ENCODE results near the gene MED15.

MED15 gene

DNA sequence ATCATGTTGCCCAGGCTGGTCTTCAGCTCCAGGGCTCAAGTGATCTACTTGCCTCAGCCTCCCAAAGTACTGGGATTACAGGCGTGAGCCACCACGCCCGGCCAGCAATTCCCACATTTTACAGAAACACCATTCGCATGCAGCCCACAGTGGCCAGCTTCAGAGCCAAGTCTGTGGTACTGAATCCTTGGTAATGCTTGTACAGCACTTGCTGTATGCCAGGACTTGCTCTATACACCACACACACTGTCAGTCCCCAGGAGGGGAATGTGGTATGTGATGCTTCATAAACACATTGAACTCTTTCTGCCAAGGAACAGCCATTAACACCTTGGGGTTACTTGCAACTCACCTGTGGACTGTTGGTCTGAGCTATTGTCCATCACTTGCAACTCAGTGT lies 119.4 kb downstream of the MED15 start:
- no peak for DNase-seq (ENCODE audit: low spot score)

DNA sequence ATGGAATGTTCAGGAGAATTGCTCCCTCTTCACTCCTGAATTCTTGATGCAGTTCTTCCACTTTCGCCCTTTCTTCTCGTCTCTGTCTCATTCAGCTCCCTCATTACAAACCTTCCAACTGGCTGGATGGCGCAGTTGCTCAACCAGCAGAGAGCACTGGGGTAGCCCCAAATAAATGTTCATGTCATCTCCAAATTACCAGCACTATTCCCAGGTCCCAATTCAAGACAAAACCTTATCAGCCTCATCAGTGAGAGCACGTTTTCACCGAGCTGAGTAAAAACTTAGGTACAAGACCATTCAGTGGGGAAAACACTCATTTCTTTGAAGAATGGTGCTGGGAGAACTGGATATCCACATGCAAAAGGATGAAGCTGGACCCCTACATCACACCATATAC lies 120.0 kb downstream of the MED15 start:
- no peak for DNase-seq (ENCODE audit: low spot score)

DNA sequence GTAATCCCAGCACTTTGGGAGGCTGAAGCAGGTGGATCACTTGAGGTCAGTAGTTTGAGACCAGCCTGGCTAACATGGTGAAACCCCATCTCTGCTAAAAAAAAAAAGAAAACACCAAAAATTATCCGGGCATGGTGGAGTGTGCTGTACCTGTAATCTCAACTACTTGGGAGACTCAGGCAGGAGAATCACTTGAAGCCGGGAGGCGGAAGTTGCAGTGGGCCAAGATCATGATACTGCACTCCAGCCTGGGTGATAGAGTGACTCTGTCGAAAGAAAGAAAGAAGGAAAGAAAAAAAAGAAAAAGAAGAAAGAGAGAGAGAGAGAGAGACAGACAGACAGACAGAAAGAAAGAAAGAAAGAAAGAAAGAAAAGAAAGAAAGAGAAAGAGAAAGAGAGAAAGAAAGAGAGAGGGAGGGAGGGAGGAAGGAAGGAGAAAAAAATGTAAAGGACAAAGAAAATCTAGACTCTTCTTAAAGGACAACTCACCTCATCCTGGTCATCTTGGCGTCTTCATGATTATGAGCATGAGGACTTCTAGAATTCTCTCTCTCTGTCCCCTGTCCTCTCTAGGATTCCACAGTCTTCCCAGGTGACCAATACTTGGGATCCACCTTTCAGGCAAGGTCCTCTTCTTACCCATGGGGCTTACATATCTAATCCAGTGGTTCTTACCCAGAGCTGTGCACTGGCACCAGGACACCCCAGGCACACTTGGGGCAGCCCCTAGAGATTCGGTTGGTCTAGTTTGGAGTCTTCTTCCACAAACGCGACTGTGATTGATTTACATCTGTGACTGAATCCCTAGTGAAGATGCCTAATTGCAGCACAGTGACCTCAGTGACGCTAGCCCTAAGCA lies 120.9 kb downstream of the MED15 start:
- DNase-seq (ENCODE audit: low spot score), result no peak

DNA sequence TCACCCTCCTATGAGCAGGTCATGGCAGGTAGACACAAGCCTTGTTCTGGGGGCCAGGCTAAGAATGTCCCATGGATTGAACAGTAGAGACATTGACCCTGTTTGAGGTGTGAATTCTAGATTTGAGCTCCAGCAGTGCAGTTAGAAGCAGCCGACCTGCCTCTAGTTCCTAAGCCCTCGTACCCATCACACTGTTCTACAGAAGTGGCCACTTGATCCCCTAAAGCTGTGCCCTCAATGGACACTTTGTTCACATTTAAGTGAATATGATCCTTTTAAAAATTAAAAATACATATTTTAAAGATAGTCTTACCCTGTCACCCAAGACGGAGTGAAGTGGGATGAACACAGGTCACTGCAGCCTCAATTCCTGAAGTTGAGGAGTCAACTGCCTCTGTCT lies 122.0 kb downstream of the MED15 start:
- DNase-seq (ENCODE audit: low spot score), result no peak

DNA sequence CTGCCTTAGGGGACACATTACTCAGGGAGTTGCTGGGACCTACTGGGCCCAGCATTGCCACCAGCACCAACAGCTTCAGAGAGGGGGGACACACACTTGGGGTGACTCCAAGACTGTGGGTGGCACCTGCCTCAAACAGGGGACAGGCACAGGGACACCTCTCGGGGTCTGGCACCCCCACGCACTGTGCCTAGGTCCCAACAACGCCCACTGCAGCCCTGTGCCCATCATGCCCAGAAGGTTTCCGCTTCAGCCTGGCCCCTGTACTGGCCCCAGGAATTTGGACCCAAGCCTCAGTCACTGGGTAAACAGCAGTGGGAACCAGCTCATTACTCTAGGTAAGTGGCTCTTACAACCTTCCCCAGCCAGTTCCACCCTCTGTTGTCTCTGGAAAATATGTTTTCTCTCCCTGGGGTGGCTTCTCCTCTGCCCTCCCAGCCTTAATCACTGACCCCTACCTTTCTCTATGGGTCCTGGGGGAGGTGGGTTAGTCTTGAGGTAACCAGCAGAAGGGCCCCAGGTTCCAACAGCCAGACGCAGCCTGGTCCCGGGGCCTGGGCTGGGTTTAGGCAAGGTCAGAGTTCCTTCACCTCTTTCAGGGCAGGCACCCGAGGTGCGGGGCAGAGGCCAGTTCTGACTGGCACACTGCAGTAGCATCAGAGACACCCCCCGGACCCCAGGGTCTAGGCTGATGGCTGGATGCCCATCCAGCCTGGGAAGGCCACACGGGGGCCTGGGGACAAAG lies 123.6 kb downstream of the MED15 start:
- DNase-seq (ENCODE audit: low spot score), result no peak

DNA sequence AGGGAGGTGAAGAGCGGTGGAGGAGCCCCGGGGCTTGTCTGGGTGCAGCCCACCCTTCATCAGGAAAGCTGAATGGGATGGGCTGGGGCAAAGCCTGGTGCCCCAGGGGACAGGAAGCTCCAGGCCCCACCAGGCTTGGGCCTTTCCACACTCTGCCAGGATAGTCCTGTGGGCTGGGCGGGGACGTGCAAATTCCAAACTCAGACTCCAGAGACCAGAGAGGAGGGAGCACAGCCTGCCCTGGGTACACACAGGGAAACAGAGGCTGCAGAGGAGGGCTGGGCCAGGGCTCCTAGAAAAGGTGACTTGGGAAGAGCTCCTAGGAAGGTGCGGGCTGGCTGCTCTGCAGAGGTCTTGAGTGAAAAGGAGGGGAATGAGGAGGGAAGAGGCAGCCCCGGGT lies 124.7 kb downstream of the MED15 start:
- DNase-seq (ENCODE audit: low spot score), result no peak

DNA sequence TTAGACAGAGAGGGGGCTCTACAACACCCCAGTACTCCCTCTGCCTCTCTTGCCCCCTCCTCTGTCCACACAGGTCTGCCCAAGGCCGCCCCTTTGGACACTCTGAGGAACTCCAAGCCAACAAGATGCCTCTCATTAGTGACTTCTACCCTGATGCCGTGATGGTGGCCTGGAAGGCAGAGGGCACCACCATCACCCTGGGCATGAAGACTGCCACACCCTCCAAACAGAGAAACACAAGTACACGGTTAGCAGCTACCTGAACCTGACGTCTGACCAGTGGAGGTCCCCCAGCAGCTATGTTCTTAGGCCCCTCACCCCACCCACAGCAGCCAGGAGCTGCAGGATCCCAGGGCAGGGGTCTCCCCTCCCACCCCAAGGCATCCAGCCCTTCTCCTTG lies 125.1 kb downstream of the MED15 start:
- no peak for DNase-seq (ENCODE audit: low spot score)

DNA sequence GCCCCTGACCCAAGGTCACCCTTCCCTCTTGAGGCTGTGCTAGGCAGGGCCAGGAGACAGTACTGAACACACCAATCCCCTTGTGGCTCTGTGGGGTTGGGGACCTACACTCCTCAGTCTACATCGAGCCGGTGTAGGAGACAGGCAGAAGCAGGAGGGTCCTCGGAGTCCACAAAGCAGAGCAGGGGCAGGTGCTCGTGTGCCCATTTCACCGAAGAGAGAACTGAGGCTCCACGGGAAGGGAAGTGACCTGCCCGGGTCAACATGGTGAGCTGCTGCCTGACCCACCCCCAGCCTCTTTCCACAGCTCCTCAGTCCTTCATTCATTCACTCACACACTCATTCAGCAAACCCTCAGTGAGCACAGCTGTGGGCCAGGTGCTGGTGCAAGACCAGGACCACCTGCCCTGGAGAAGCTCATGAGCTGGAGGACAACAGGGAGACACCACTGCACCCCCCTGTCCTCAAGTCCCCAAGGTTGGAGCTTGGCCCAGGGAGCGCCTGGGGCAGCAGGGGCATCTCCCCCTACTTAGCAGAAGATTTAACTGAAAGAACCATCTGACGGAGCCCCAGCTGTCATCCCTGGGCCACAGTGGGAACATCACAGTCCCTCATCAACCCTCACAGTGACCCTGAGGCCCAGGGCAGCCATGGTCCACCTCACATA lies 127.3 kb downstream of the MED15 start:
- DNase-seq (ENCODE audit: low spot score), result no peak

DNA sequence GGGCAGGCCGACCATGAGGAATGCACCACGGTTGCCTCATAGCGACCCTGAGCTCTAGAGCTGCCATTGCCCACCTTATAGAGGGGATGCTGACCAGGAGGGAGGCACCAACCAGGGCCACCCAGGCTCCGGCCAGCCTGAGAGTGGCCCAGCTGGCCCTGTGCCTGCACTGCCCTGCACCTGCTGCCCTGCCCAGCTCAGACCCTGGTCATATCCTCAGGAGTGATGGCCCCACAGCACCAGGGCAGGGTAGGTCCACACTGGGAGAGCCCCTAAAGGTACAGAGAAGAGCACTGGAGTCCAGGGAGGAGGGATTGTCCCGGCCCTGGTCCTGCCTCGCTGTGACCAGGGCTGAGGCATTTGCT lies 127.8 kb downstream of the MED15 start:
- DNase-seq (ENCODE audit: low spot score), result no peak

DNA sequence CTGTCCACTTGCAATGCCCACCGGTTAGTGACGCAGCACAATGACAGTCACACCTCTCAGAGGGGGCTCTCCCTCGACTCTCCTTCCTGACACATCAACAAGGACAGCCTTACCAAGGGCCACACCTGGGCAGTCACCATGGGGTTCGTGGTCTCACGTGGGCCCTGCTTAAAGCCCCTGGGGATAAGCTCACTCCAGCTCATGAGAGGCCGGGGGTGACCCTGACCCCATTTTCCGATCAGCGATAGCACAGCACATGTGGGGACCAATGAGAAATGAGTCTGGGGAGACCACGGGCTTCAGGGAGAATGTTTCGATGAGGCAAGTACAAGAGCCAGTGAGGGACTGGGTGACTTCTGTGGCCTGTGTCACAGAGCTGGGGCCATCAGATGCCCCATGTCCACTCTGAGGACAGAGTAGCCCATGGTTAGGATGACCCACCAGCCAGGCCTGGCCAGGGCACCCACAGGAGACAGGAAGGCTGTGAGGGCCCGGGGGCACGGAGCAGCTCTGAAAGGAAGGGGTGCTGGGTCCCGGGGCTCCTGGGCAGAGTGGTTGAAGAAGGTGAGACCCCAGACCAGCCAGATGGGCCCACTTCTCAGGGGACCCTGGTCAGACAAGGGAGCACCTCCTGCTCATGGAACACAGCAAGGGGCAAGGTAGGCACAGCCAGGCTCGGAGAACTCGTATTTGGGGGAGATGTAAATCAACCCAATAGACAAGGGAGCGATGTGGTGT lies 128.8 kb downstream of the MED15 start:
- no peak for DNase-seq (ENCODE audit: low spot score)

DNA sequence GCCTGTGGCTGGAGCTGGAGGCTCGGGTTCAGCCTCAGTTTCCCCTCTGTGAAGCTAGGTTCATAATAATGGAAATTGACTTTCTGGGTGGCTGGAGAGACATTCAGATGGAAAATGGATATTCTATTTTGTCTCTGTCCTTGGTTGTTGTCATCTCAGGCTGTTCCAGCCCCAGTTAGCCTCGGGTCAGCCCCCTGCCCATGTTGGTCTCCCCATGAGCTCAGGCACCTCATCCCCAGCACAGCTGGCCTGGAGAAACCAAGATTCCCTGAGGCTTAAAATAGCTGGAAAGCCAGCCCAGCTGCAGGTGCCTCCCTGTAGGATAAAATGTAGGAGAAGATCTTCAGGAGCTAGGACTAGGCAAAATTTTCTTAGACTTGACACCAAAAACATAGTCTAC lies 129.5 kb downstream of the MED15 start:
- no peak for DNase-seq (ENCODE audit: low spot score)
